ENCODE data around the gene SYNRG. TPM values are rescaled to one million over a fixed set of nuclear protein-coding genes. Genes with fewer than 3 reads are reported as not detected.

Gene SYNRG
- polyA plus RNA-seq, 1 of the 3 experiments (the other 2 are of a cell fraction) = 8.9 TPM

- POLR2A ChIA-PET = no interaction called here
- H4K20me1 ChIP-seq (ENCODE audit: insufficient read depth) = no peaks in the 10 kb centered on the region; the same call in 1 of the 2 replicates
- CTCF ChIA-PET = interaction anchor here (1.4 to 2.3 kb wide), 3 partner anchors 8 to 24 kb away, joined by 5 to 9 read pairs (median 7); no protein-coding TSS in a partner anchor
- peak overlapping the region; percentile 2 to 69; a peak in 3 of 4 replicates for H3K27ac ChIP-seq (ENCODE audit: low read depth in 2 of 2, low read length in 1 of 2)
- H3K4me3 ChIP-seq (ENCODE audit: low read depth in 2 of 2, low read length in 1 of 2) = no peak overlapping the region
- H2AFZ ChIP-seq (ENCODE audit: low read depth) = no peak overlapping the region
- no peaks in the 10 kb centered on the region for H3K27me3 ChIP-seq (ENCODE audit: insufficient read depth)
- H3F3A ChIP-seq (replicated peaks; ENCODE audit: insufficient read depth) = no peaks in the 10 kb centered on the region
- H3K79me2 ChIP-seq (ENCODE audit: insufficient read depth) = peaks cover 43% of the 10 kb centered on the region; the same call in 1 of the 2 replicates
- peaks cover 39 to 52% of the 10 kb centered on the region in 2 experiments for H3K36me3 ChIP-seq (replicated peaks in 1 of 2; ENCODE audit: control insufficient read depth in 1 of 2, insufficient read depth in 2 of 2, low read length in 1 of 2)
- no peaks in the 10 kb centered on the region for H3K9me2 ChIP-seq
- no peak overlapping the region for H3K9ac ChIP-seq
- H3K4me1 ChIP-seq (ENCODE audit: control insufficient read depth in 1 of 2, insufficient read depth in 2 of 2, low read depth in 1 of 2, low read length in 1 of 2) = peaks cover 0 to 11% of the 10 kb centered on the region in 2 experiments; a peak in 2 of 4 replicates
- peak; percentile 55 for DNase-seq
- no peaks in the 10 kb centered on the region for H3K9me3 ChIP-seq
- WGBS (ENCODE audit: low lambda C conversion rate) = 29% methylated on average over 3 of the region's 3 CpGs
- H3K4me2 ChIP-seq = no peak overlapping the region
- no peak for TF ChIP-seq FOSL2 (IDR thresholded peaks at IDR 0.05; ENCODE audit: borderline replicate concordance, low read depth)
- no peak for TF ChIP-seq YY1 (IDR thresholded peaks at IDR 0.05; ENCODE audit: low read depth)
- peak; percentile 29; the same call in 1 of the 2 replicates for TF ChIP-seq GATA2 (CRISPR knock-in tag; IDR thresholded peaks at IDR 0.05)
- no peak for TF ChIP-seq FOXM1 (IDR thresholded peaks at IDR 0.05; ENCODE audit: low read depth)
- TF ChIP-seq MXI1 (IDR thresholded peaks at IDR 0.05; ENCODE audit: low read depth, low read length) = no peak
- TF ChIP-seq NRF1 (IDR thresholded peaks at IDR 0.05; ENCODE audit: low read depth, low read length) = no peak
- 0 out of 2 replicates have a peak, but pooled peaks have one; percentile 11 for TF ChIP-seq PBX3 (IDR thresholded peaks at IDR 0.05)
- no peak for TF ChIP-seq TEAD4 (IDR thresholded peaks at IDR 0.05; ENCODE audit: borderline replicate concordance, insufficient read depth)
- no peak for TF ChIP-seq NFIC (IDR thresholded peaks at IDR 0.05; ENCODE audit: borderline replicate concordance)
- TF ChIP-seq CTCF (IDR thresholded peaks at IDR 0.05) = no peak
- TF ChIP-seq IRF3 (IDR thresholded peaks at IDR 0.05; ENCODE audit: low read depth, low read length) = no peak
- peak; percentile 44 for TF ChIP-seq CHD2 (IDR thresholded peaks at IDR 0.05; ENCODE audit: low read length, partially characterized antibody)
- TF ChIP-seq RXRA (IDR thresholded peaks at IDR 0.05; ENCODE audit: borderline replicate concordance, low read depth) = no peak
- no peak for TF ChIP-seq REST (IDR thresholded peaks at IDR 0.05; ENCODE audit: low read depth, low read length)
- no peak for TF ChIP-seq SIN3A (IDR thresholded peaks at IDR 0.05; ENCODE audit: borderline replicate concordance, low read depth, low read length)
- TF ChIP-seq ZBTB33 (IDR thresholded peaks at IDR 0.05; ENCODE audit: borderline replicate concordance, low read depth) = no peak
- no peak for TF ChIP-seq EZH2phosphoT487 (IDR thresholded peaks at IDR 0.05; ENCODE audit: borderline replicate concordance, low read depth)
- TF ChIP-seq MAX (IDR thresholded peaks at IDR 0.05; ENCODE audit: low read depth) = no peak
- TF ChIP-seq TCF12 (IDR thresholded peaks at IDR 0.05) = peak; percentile 81
- no peak for TF ChIP-seq TAF1 (IDR thresholded peaks at IDR 0.05; ENCODE audit: borderline replicate concordance, low read depth, low read length)
- TF ChIP-seq SMC3 (IDR thresholded peaks at IDR 0.05; ENCODE audit: low read depth, low read length) = no peak
- no peak for TF ChIP-seq MEF2A (IDR thresholded peaks at IDR 0.05; ENCODE audit: borderline replicate concordance, low read depth)
- TF ChIP-seq USF1 (IDR thresholded peaks at IDR 0.05; ENCODE audit: borderline replicate concordance, low read depth) = no peak
Observed at GRCh38 chr17:37546302-37546701, 62.9 kb downstream of the SYNRG start.

Measured in SK-N-SH (cell line).